K562 (cell line): Measurements from ENCODE around the gene WDR93. TPM values are rescaled to one million over a fixed set of nuclear protein-coding genes. Genes with fewer than 3 reads are reported as not detected.

Source experiments
- ATAC-seq: fragments of 200-7000 bp; cut with Tn5 transposase; 3 replicates; pipeline ENCODE4 v1.9.1; 2020; ENCODE audit warnings: moderate library complexity
- BruUV-seq: library from RNA; stranded (reverse); fragments of 400-500 nt; replicated peaks from 2 replicates; lab custom pipeline; 2021; lab: Mats Ljungman, UMichigan
- CTCF ChIA-PET: fragments of 300-600 bp; formaldehyde crosslinking; extraction: SDS; loops from one replicate; lab custom pipeline; 2021; ENCODE audit warnings: low intra/inter-chr PET ratio; lab: Yijun Ruan, JAX
- POLR2A ChIA-PET: fragments of 300-600, 350-650 bp; sonication (Branson Sonifier 250); formaldehyde crosslinking; extraction: SDS; loops from one replicate; lab custom pipeline; 2021; ENCODE audit warnings: antibody characterized with exemption, inconsistent platforms; lab: Yijun Ruan, JAX
- DNase-seq, 4 experiments: peaks; one replicate each; pipeline versions ENCODE4 v3.0.0 to v3.0.0-alpha.2; 2011 to 2018; ENCODE audit warnings: low spot score in 3 of 4, mixed read lengths in 3 of 4; ENCODE audit errors: extremely low read depth in 1 of 4
- FAIRE-seq: peaks from 2 replicates; lab custom pipeline; 2011; peaks lifted over from hg19 to GRCh38; lab: Jason Lieb, UNC
- H2AFZ ChIP-seq: 2 replicates; pipeline ENCODE4 v1.6.0; 2011; ENCODE audit warnings: low read depth, low read length, control low read depth, inconsistent platforms
- H3K27ac ChIP-seq: fragments of 200-600 bp; 3 replicates; pipeline ENCODE4 v1.8.0; 2011; ENCODE audit warnings: low read depth, mild to moderate bottlenecking, control low read depth, inconsistent platforms, low read length, moderate library complexity, mixed read lengths; ENCODE audit errors: extremely low read depth
- H3K27me3 ChIP-seq, 2 experiments: fragments of 300-600 bp in 1 of 2; 2 replicates in 1 of 2; 3 replicates in 1 of 2; pipeline versions ENCODE4 v1.6.0 to v1.8.0; 2011; ENCODE audit warnings: inconsistent platforms in 2 of 2, low read length in 2 of 2, mild to moderate bottlenecking in 1 of 2, mixed read lengths in 1 of 2, moderate library complexity in 1 of 2; ENCODE audit not compliant: control insufficient read depth in 2 of 2, insufficient read depth in 2 of 2
- H3K36me3 ChIP-seq: fragments of 300-600 bp; 3 replicates; pipeline ENCODE4 v1.8.0; 2011; ENCODE audit warnings: mild to moderate bottlenecking, low read length, inconsistent platforms; ENCODE audit not compliant: control insufficient read depth, insufficient read depth
- H3K4me1 ChIP-seq, 2 experiments: fragments of 200-600 bp in 1 of 2; replicated peaks in 1 of 2; 2 replicates in 1 of 2; 3 replicates in 1 of 2; pipeline versions ENCODE4 v1.5.1 to v1.8.0; 2011; ENCODE audit warnings: inconsistent platforms in 2 of 2, low read length in 2 of 2, mild to moderate bottlenecking in 1 of 2, mixed read lengths in 1 of 2, moderate library complexity in 1 of 2; ENCODE audit not compliant: control insufficient read depth in 2 of 2, insufficient read depth in 2 of 2
- H3K4me2 ChIP-seq: 2 replicates; pipeline ENCODE4 v1.6.1; 2011; ENCODE audit warnings: low read length, control low read depth, inconsistent platforms, mixed read lengths; ENCODE audit not compliant: insufficient read depth
- H3K4me3 ChIP-seq: fragments of 200-600 bp; sonication (generic), shearing (Covaris generic); 2 replicates; pipeline ENCODE4 v1.5.1; 2016; ENCODE audit warnings: control low read depth, inconsistent platforms
- H3K79me2 ChIP-seq: fragments of 200-600 bp; 3 replicates; pipeline ENCODE4 v1.8.0; 2011; ENCODE audit warnings: low read length, inconsistent platforms; ENCODE audit not compliant: control insufficient read depth, insufficient read depth
- H3K9ac ChIP-seq, 2 experiments: 2 replicates each; pipeline versions ENCODE4 v1.6.0 to v1.6.1; 2011; ENCODE audit warnings: low read depth in 2 of 2, low read length in 2 of 2, control low read depth in 1 of 2, inconsistent platforms in 1 of 2, mild to moderate bottlenecking in 1 of 2, mixed read lengths in 1 of 2; ENCODE audit not compliant: insufficient read depth in 1 of 2
- H3K9me1 ChIP-seq: one replicate; pipeline ENCODE4 v1.6.0; 2011; ENCODE audit warnings: inconsistent platforms, mild to moderate bottlenecking, low read length, moderate library complexity; ENCODE audit not compliant: control insufficient read depth, insufficient read depth
- H3K9me3 ChIP-seq: replicated peaks from 2 replicates; pipeline ENCODE4 v1.5.1; 2011; ENCODE audit warnings: low read depth, low read length, inconsistent platforms; ENCODE audit not compliant: control insufficient read depth, insufficient read depth
- H4K20me1 ChIP-seq: replicated peaks from 2 replicates; pipeline ENCODE4 v1.6.1; 2011; ENCODE audit warnings: low read length, inconsistent platforms, mixed read lengths; ENCODE audit not compliant: control insufficient read depth, insufficient read depth
- CREM ChIP-seq: IDR thresholded peaks from 2 replicates; pipeline ENCODE4 v1.6.1; 2014; ENCODE audit warnings: antibody characterized with exemption, low read depth
- E2F6 ChIP-seq, 2 experiments: IDR thresholded peaks; 2 replicates each; pipeline ENCODE4 v1.6.1; 2011; ENCODE audit warnings: borderline replicate concordance in 1 of 2, control low read depth in 1 of 2, low read depth in 1 of 2, low read length in 1 of 2, mild to moderate bottlenecking in 1 of 2, mixed read lengths in 1 of 2, moderate library complexity in 1 of 2; ENCODE audit not compliant: insufficient read depth in 1 of 2, insufficient read length in 1 of 2, poor library complexity in 1 of 2, severe bottlenecking in 1 of 2; ENCODE audit errors: extremely low read depth in 1 of 2
- JUNB ChIP-seq: fragments of 450-650 bp; formaldehyde crosslinking; conservative IDR thresholded peaks from 2 replicates; pipeline ENCODE4 v1.4.0; 2020; ENCODE audit warnings: mild to moderate bottlenecking
- MYBL2 ChIP-seq, 2 experiments: fragments of 450-650 bp in 1 of 2; sonication (generic) in 1 of 2; formaldehyde crosslinking in 1 of 2; IDR thresholded peaks; 2 replicates each; pipeline versions ENCODE4 v1.6.1 to v1.8.1; 2017 to 2022; ENCODE audit warnings: borderline replicate concordance in 1 of 2, inconsistent platforms in 1 of 2, low read depth in 1 of 2, mild to moderate bottlenecking in 1 of 2, missing genetic modification reagents in 1 of 2, moderate library complexity in 1 of 2
- MYNN ChIP-seq, 2 experiments: sonication (generic); formaldehyde crosslinking in 1 of 2; IDR thresholded peaks; 2 replicates each; pipeline versions ENCODE4 v1.5.0 to v1.6.1; 2016 to 2020; ENCODE audit warnings: antibody characterized with exemption in 1 of 2, missing genetic modification reagents in 1 of 2
- SREBF2 ChIP-seq: sonication (generic); formaldehyde crosslinking; IDR thresholded peaks from 2 replicates; pipeline ENCODE4 v1.4.0; 2020; ENCODE audit warnings: mild to moderate bottlenecking, missing genetic modification reagents
- ZKSCAN3 ChIP-seq: fragments of 250-450 bp; sonication (Bioruptor Pico); IDR thresholded peaks from 2 replicates; pipeline ENCODE4 v1.4.0; 2020
- ZNF124 ChIP-seq: sonication (generic); formaldehyde crosslinking; IDR thresholded peaks from 2 replicates; pipeline ENCODE4 v1.8.1; 2022; ENCODE audit warnings: missing genetic modification reagents
- ZNF699 ChIP-seq: fragments of 250-450 bp; sonication (Bioruptor Pico); IDR thresholded peaks from 2 replicates; pipeline ENCODE4 v1.8.0; 2021; ENCODE audit warnings: mild to moderate bottlenecking, moderate library complexity; ENCODE audit not compliant: insufficient replicate concordance
- WGBS: fragments of 100-300 bp; shearing (Covaris generic); methylation state at CpG from one replicate; pipeline ENCODE4 v1.1.6; 2016; ENCODE audit warnings: low coverage, mixed read lengths; ENCODE audit not compliant: insufficient coverage; ENCODE audit errors: missing lambda C conversion rate; 5-methylcytosine and 5-hydroxymethylcytosine counted together
- in situ Hi-C: fragments of 300-500 bp; cut with MboI; formaldehyde crosslinking; loops from 4 replicates; pipeline ENCODE4 v1.15.0; 2018; ENCODE audit warnings: inconsistent platforms, mixed read lengths
- intact Hi-C: fragments of 100-400 bp; cut with micrococcal nuclease; formaldehyde crosslinking; loops from 2 replicates; pipeline ENCODE4 v1.14.2; 2022
- polyA plus RNA-seq, 8 experiments: library from polyadenylated mRNA; depleted of rRNA in 4 of 8; stranded (reverse) in 5 of 8; unstranded in 3 of 8; fragments of >200 nt; fragmentation: Nextera tagmentation in 2 of 8; fragmentation: Illumina TruSeq in 1 of 8; extraction: Ambion mirVana in 2 of 8; extraction: Trizol in 1 of 8; gene quantifications; 2 replicates each; pipeline versions ENCODE4 v1.2.1 to v1.2.3, GENCODE V29; 2011 to 2014; ENCODE audit warnings: inconsistent platforms in 1 of 8, missing spikeins in 1 of 8
- total RNA-seq, 7 experiments: library from RNA; depleted of rRNA in 6 of 7; stranded (reverse); fragments of >200 nt in 6 of 7; fragmentation: Illumina TruSeq in 2 of 7; extraction: Trizol in 2 of 7; gene quantifications; 2 replicates each; pipeline versions ENCODE4 v1.2.1 to v1.2.3, GENCODE V29; 2011 to 2021; ENCODE audit warnings: low replicate concordance in 1 of 7
- TF ChIP-seq, protein P1 (sequence below): IDR thresholded peaks from 2 replicates; pipeline ENCODE4 v1.6.1; 2016; ENCODE audit warnings: missing genetic modification characterization, missing compliant biosample characterization

Gene WDR93
- total and polyA plus RNA-seq, 9 of the 15 experiments (the other 6 are each of a cell fraction or from before 2014, with no cell fraction given), result not detected

GRCh38 chr15:89652666-89653065, 37.9 kb upstream of the WDR93 start:
- CTCF ChIA-PET, result no interaction called here
- no TSS peak for BruUV-seq
- intact Hi-C loops, result no loop called here

More at GRCh38 chr15:89652666-89653065, 37.9 kb upstream of the WDR93 start:
- Histone ChIP-seq H3K9me1 (no peaks in the 10 kb centered on the region), H3K4me1 (peaks cover 0 to 22% of the 10 kb centered on the region in 2 experiments; a peak in 4 of 5 replicates), H3K27me3 (peaks cover 5 to 35% of the 10 kb centered on the region in 2 experiments; a peak in 3 of 5 replicates), H3K9me3 (no peaks in the 10 kb centered on the region), H3K4me2 (no peak overlapping the region), H3K36me3 (no peaks in the 10 kb centered on the region), H3K27ac (no peak overlapping the region), H3K9ac (peak overlapping the region in 1 of 2 experiments; percentile 35; a peak in 1 of 4 replicates), H4K20me1 (no peaks in the 10 kb centered on the region), H3K79me2 (no peaks in the 10 kb centered on the region), H3K4me3 (no peak overlapping the region), H2AFZ (no peak overlapping the region)
- ATAC-seq (no peak), FAIRE-seq (no peak), DNase-seq (no peak)
- in situ Hi-C loops, result no loop called here
- TF ChIP-seq ZKSCAN3 (CRISPR knock-in tag) (no peak), JUNB (CRISPR knock-in tag) (no peak), ZNF124 (CRISPR knock-in tag) (no peak), MYNN (IDR thresholded peaks at IDR 0.05) (no peak), MYNN (CRISPR knock-in tag; IDR thresholded peaks at IDR 0.05) (no peak), SREBF2 (CRISPR knock-in tag) (no peak), ZNF699 (CRISPR knock-in tag) (no peak), E2F6 (IDR thresholded peaks at IDR 0.05; ENCODE audit: borderline replicate concordance in 1 of 2, extremely low read depth in 1 of 2, insufficient read depth in 1 of 2, insufficient read length in 1 of 2, low read depth in 1 of 2, low read length in 1 of 2, poor library complexity in 1 of 2, severe bottlenecking in 1 of 2) (peak in 1 of 2 experiments; percentile 35), CREM (0 out of 2 replicates have a peak, but pooled peaks have one; percentile 2), MYBL2 (IDR thresholded peaks at IDR 0.05; ENCODE audit: low read depth) (no peak), MYBL2 (CRISPR knock-in tag; IDR thresholded peaks at IDR 0.05; ENCODE audit: borderline replicate concordance) (no peak)
- TF ChIP-seq, protein P1, sequence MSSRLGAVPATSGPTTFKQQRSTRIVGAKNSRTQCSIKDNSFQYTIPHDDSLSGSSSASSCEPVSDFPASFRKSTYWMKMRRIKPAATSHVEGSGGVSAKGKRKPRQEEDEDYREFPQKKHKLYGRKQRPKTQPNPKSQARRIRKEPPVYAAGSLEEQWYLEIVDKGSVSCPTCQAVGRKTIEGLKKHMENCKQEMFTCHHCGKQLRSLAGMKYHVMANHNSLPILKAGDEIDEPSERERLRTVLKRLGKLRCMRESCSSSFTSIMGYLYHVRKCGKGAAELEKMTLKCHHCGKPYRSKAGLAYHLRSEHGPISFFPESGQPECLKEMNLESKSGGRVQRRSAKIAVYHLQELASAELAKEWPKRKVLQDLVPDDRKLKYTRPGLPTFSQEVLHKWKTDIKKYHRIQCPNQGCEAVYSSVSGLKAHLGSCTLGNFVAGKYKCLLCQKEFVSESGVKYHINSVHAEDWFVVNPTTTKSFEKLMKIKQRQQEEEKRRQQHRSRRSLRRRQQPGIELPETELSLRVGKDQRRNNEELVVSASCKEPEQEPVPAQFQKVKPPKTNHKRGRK (tag), result no peak
- 28% methylated on average over 13 of the region's 16 CpGs for WGBS
- POLR2A ChIA-PET, result interaction anchor here (1.4 kb wide), 1 partner anchor 22 kb away, joined by 3 read pairs; no protein-coding TSS in a partner anchor
